ENCODE results near the gene HNRNPDL.

The HNRNPDL gene

GRCh38 chr4:82373816-82374625 lies 56.2 kb downstream of the HNRNPDL start, which contains the start of gene HNRNPD (continued):
- TF ChIP-seq PRDM10 (tag by site-specific recombination; IDR thresholded peaks at IDR 0.05) (peak; percentile 89), SP3 (tag by site-specific recombination; IDR thresholded peaks at IDR 0.05) (peak; percentile 89), ZNF664 (tag by site-specific recombination; IDR thresholded peaks at IDR 0.05) (no peak; the same call in 1 of the 2 replicates), ZNF169 (tag by site-specific recombination; IDR thresholded peaks at IDR 0.05) (0 out of 2 replicates have a peak, but pooled peaks have one; percentile 18), ZSCAN18 (tag by site-specific recombination; IDR thresholded peaks at IDR 0.05) (0 out of 2 replicates have a peak, but pooled peaks have one; percentile 49), ZNF174 (tag by site-specific recombination; IDR thresholded peaks at IDR 0.05) (no peak), ZNF48 (tag by site-specific recombination; IDR thresholded peaks at IDR 0.05) (no peak)

GRCh38 chr4:82373486-82373815 lies 56.8 kb downstream of the HNRNPDL start:
- Histone ChIP-seq H3K36me3 (ENCODE audit: control insufficient read depth in 2 of 2, insufficient read depth in 1 of 2, low read length in 2 of 2) (peaks cover 3 to 44% of the 10 kb centered on the region in 2 experiments; a peak in 2 of 3 replicates), H3K4me3 (ENCODE audit: low read depth, low read length) (peak overlapping the region; percentile 97), H3K27ac (ENCODE audit: extremely low read depth, low read depth, low read length) (peak overlapping the region; percentile 98), H3K4me1 (ENCODE audit: control insufficient read depth, insufficient read depth, low read length) (0 out of 2 replicates have a peak, but pooled peaks cover 2% of the 10 kb centered on the region), H3K9me3 (ENCODE audit: control insufficient read depth, insufficient read depth, low read depth, low read length) (no peaks in the 10 kb centered on the region)
- TF ChIP-seq ZNF677 (tag by site-specific recombination; IDR thresholded peaks at IDR 0.05) (no peak), ZNF664 (tag by site-specific recombination; IDR thresholded peaks at IDR 0.05) (no peak), ZNF16 (tag by site-specific recombination; IDR thresholded peaks at IDR 0.05; ENCODE audit: low read depth) (0 out of 2 replicates have a peak, but pooled peaks have one; percentile 21)
- ChIA-PET POLR2A (interaction anchor here (0.6 to 2.9 kb wide), 14 partner anchors 10 to 661 kb away, joined by 3 to 54 read pairs (median 6); partner anchors contain the start of genes COPS4 and HNRNPDL), CTCF (interaction anchor here (1.0 kb wide), 1 partner anchor 61 kb away, joined by 3 read pairs; no protein-coding TSS in a partner anchor)

All from HEK293 (cell line).